C4-2B (cell line): Measurements from ENCODE around the gene CNTRL.

Experiments used
- ZFX ChIP-seq: fragments of 450-650 bp; IDR thresholded peaks from 2 replicates; pipeline ENCODE4 v1.6.1; 2017
- TF ChIP-seq, protein P1 (sequence below): fragments of 450-650 bp; conservative IDR thresholded peaks from 2 replicates; pipeline ENCODE4 v1.5.1; 2017; ENCODE audit warnings: mild to moderate bottlenecking

DNA sequence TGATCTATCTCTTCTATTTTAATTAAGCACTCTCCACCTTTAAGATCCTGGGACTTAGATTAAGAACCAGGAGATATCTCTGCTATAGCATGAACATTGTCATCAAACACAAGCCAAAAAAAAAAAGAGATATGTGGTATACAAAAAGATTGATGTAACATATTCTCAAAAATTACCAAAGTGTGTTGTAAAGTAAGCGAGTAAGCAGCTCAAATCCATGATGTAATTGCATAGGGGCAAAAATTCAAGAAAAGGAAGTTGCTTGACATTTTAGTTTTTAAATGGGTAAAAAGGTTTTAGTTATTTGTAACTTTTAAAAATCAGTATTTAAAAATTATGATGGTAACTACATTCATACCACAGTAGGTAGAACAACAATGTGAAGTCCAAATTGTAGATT lies 40.7 kb downstream of the CNTRL start:
- TF ChIP-seq, protein P1, sequence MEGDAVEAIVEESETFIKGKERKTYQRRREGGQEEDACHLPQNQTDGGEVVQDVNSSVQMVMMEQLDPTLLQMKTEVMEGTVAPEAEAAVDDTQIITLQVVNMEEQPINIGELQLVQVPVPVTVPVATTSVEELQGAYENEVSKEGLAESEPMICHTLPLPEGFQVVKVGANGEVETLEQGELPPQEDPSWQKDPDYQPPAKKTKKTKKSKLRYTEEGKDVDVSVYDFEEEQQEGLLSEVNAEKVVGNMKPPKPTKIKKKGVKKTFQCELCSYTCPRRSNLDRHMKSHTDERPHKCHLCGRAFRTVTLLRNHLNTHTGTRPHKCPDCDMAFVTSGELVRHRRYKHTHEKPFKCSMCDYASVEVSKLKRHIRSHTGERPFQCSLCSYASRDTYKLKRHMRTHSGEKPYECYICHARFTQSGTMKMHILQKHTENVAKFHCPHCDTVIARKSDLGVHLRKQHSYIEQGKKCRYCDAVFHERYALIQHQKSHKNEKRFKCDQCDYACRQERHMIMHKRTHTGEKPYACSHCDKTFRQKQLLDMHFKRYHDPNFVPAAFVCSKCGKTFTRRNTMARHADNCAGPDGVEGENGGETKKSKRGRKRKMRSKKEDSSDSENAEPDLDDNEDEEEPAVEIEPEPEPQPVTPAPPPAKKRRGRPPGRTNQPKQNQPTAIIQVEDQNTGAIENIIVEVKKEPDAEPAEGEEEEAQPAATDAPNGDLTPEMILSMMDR: no peak
- no peak for TF ChIP-seq ZFX
